NT2/D1 (cell line): ENCODE data around the gene EPHA7.

Source experiments
- DNase-seq: peaks from one replicate; pipeline ENCODE4 v3.0.0-alpha.2; 2011; ENCODE audit warnings: low read depth, low spot score
- H3K27me3 ChIP-seq: 2 replicates; pipeline ENCODE4 v1.6.0; 2011; ENCODE audit warnings: mild to moderate bottlenecking; ENCODE audit not compliant: insufficient read length, insufficient read depth
- H3K36me3 ChIP-seq: 2 replicates; pipeline ENCODE4 v1.6.1; 2011; ENCODE audit warnings: mild to moderate bottlenecking, low read length, mixed read lengths; ENCODE audit not compliant: insufficient read depth, insufficient read length
- H3K4me1 ChIP-seq: 2 replicates; pipeline ENCODE4 v1.5.1; 2011; ENCODE audit not compliant: insufficient read depth, insufficient read length
- H3K4me3 ChIP-seq: 2 replicates; pipeline ENCODE4 v1.5.1; 2011; ENCODE audit warnings: low read depth; ENCODE audit not compliant: insufficient read length
- H3K9ac ChIP-seq: 2 replicates; pipeline ENCODE4 v1.6.0; 2011; ENCODE audit warnings: low read depth; ENCODE audit not compliant: insufficient read length
- H3K9me3 ChIP-seq: 2 replicates; pipeline ENCODE4 v1.5.1; 2011; ENCODE audit warnings: mild to moderate bottlenecking, low read length; ENCODE audit not compliant: insufficient read depth
- SUZ12 ChIP-seq: IDR thresholded peaks from 2 replicates; pipeline ENCODE4 v1.6.1; 2011; ENCODE audit not compliant: insufficient read length, insufficient read depth; ENCODE audit errors: extremely low read depth
- YY1 ChIP-seq: IDR thresholded peaks from 2 replicates; pipeline ENCODE4 v1.6.1; 2011; ENCODE audit not compliant: insufficient read length, insufficient read depth
- ZNF274 ChIP-seq: IDR thresholded peaks from 2 replicates; pipeline ENCODE4 v1.6.1; 2011; ENCODE audit warnings: mild to moderate bottlenecking, low read depth, low read length

EPHA7 gene

DNA sequence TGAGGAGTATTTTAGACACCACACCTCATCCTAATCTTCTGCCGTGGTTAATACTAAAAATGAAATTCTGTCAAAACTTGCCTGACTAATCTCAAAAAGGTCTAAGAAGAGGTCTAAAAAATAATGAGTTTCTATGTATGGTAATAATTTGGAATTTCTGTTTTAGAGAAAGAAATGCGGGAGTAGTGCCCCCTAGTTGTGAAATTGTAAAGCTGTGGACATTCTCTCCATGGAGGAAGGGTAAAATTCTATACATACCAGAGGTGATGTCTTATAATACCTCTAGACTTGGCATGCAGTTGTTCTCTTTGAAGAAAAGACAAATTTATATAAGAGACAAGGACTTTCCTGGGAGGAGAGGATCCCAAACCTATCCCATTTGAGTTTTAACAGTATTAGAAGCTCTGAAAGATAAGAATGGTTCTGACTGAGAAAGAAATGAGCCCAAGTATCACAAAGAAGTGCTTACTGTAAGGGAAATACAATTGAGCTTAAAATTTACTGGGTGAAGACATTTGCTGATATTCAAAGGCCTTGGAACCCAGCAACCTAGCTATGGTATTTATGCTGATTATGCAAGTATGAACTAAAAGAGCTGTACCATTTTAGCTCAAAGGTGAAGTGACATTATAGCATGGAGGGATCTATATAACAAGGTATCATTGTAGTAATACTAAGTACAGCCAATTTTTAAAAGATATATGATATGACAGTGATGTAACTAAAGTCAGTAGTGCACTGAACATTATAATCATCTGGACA is 5.1 kb upstream of the EPHA7 start:
- TF ChIP-seq ZNF274 (no peak), SUZ12 (no peak), YY1 (no peak)
- Histone ChIP-seq H3K27me3 (peaks cover 13% of the 10 kb centered on the region), H3K36me3 (no peaks in the 10 kb centered on the region), H3K9me3 (no peaks in the 10 kb centered on the region), H3K4me1 (no peaks in the 10 kb centered on the region), H3K9ac (no peak overlapping the region), H3K4me3 (no peak overlapping the region)
- no peak for DNase-seq

DNA sequence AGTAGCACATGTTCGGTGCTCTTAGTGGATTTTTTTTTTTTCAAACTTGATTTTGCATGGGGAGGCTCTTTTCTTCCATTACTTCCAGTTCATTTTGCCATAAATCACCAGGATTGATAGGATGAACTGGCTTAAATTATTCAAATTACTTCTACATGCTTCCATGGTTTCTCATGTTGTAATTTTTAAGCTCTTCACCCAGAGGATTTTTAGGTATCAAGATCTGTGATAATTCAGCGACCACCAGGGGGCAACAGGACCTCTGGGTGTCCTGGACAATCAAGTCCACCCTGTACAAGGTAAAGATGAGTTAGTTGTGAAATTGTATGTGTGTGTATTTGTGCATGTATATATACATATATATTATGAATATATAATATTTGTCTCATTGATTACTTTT is 4.2 kb upstream of the EPHA7 start:
- DNase-seq: no peak
- no peaks in the 10 kb centered on the region for H3K9me3 ChIP-seq
- H3K36me3 ChIP-seq: no peaks in the 10 kb centered on the region
- H3K4me3 ChIP-seq: no peak overlapping the region
- no peaks in the 10 kb centered on the region for H3K4me1 ChIP-seq
- H3K9ac ChIP-seq: no peak overlapping the region
- H3K27me3 ChIP-seq: peaks cover 13% of the 10 kb centered on the region
- TF ChIP-seq SUZ12 (no peak), YY1 (no peak), ZNF274 (no peak)

DNA sequence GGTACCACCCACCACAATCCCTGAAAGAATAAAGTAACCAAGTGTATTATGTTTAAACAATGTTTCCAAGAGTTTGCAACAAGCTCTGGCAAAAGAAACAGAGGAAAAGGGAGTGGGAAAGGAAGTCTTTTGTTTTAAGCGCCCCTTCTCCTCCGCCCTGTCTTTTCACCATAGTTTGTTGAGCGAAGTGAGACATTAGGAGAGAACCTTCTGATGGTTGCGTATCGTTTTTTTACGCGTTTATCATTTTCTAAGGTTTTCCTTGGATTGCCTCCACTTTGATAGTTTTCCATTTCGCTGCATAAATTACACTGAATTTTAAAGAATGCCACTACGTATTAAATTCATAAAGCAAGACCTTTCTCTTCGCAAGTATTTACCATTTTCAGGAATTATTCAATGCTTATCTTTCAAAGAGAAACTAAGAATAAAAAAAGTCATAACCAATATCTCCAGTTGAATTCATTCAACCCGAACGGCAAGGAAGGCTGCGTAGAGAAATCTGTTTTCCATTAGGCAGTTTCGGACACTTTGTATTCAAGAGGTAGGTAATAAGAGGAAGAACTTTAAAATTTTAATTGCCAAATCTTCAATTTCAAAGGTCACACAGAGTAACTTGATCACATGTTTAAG is 920 bp upstream of the EPHA7 start:
- peaks cover 42% of the 10 kb centered on the region for H3K27me3 ChIP-seq
- TF ChIP-seq YY1: no peak
- no peak for TF ChIP-seq ZNF274
- no peak for TF ChIP-seq SUZ12
- no peaks in the 10 kb centered on the region for H3K36me3 ChIP-seq
- no peak overlapping the region for H3K9ac ChIP-seq
- H3K9me3 ChIP-seq: no peaks in the 10 kb centered on the region
- no peaks in the 10 kb centered on the region for H3K4me1 ChIP-seq
- H3K4me3 ChIP-seq: peak overlapping the region; percentile 47
- no peak for DNase-seq

DNA sequence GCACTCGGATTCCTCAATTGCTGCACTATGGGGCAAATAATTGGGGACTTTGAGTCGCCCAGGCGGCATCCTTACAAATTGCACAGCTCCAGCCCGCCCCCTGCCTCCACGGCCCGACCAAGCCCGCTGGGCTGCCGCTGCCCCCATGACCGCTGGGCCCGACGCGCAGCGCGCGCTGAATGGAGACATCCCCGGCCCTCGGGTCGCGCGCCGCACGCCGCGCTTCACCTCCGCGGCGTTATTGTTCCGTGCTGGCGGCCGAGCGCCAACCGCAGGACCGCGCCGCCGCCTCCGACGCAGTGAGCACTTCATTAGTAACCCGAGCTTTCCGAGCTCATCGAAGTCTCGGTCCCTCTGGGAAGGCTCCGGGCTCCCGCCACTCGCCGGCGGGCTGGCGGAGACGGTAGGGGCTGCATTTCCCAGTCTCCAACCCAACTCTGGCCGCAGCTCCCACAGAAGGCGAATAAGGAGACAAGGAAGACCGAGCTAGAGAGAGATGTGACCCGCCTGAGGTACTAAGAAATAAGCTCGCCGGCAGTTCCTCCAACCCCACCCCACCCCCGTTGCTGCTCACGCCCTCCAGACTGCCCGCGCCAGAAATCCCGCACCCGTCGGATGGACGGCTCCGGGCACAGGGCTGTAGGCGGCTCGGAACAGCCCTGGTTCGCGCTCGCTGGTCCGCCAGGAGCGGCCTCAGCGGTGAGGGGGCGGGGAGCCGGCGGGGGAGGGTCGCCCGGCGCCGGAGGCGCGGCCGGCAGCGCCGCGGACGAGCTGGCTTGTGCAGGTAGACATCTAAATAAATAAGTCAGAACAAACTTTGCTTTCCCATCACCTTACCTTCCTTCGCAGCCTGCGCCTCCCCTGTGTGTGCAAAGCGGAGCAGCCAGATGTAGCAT is 703 bp downstream of the EPHA7 start:
- DNase-seq: no peak
- H3K9me3 ChIP-seq: no peaks in the 10 kb centered on the region
- peaks cover 48% of the 10 kb centered on the region for H3K27me3 ChIP-seq
- H3K4me1 ChIP-seq: no peaks in the 10 kb centered on the region
- no peaks in the 10 kb centered on the region for H3K36me3 ChIP-seq
- peak overlapping the region; percentile 67 for H3K4me3 ChIP-seq
- H3K9ac ChIP-seq: peak overlapping the region; percentile 70
- TF ChIP-seq SUZ12: peak; percentile 3
- TF ChIP-seq YY1: no peak

DNA sequence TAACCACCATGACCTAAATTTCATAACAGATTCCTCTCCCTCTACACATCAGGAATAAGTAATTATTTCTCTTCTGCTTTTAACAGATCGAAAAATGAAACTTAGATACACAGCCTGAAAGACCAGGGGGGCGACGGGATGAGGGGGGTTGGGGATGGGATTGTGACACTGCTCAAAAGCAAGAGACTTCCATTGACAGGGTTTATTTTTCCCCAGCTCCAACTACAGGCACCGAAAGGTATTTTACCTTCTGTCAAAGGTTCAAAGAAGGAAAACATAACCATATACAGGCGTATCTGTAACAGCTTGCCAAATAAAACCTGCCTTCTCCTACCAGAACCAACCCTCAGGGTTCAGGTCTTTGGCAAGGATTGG is 1.3 kb downstream of the EPHA7 start:
- Histone ChIP-seq H3K4me1 (no peaks in the 10 kb centered on the region), H3K9me3 (no peaks in the 10 kb centered on the region), H3K36me3 (no peaks in the 10 kb centered on the region), H3K27me3 (peaks cover 48% of the 10 kb centered on the region), H3K4me3 (peak overlapping the region; percentile 67), H3K9ac (peak overlapping the region; percentile 70)
- TF ChIP-seq ZNF274: no peak
- TF ChIP-seq SUZ12: peak; percentile 4
- TF ChIP-seq YY1: no peak
- DNase-seq: no peak

DNA sequence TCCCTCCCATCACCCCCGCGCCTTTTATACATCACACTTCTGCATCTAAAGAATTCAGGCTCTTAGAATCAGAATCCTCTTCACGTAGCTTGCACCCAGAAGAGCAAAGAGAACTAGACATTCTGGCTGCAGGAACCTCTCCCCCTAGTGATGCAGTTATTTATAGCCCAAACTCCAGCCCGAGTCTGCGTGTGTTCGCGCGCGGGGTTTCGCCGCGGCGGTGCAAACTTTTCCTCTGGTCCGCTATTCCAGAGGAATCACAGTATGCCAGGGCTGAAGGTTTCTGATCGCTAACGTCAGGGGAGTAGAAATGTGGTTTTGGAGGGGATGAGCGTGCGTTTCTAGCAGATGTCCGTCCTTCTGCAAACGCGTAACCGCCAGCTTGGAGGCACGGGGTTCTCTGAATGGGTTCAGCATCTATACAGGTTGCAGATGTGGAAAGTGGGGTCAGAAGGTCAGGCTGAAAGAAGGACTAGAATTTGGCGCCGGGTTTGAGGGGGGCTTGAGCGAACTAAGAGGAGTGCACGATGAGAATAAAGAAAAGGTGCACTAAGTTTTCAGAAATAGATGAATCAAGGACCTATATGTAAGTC is 1.8 kb downstream of the EPHA7 start:
- peak overlapping the region; percentile 10 for H3K9ac ChIP-seq
- no peaks in the 10 kb centered on the region for H3K9me3 ChIP-seq
- H3K4me3 ChIP-seq: peak overlapping the region; percentile 43
- TF ChIP-seq YY1 (no peak), ZNF274 (no peak), SUZ12 (peak; percentile 4)
- no peak for DNase-seq
- no peaks in the 10 kb centered on the region for H3K36me3 ChIP-seq
- H3K27me3 ChIP-seq: peaks cover 48% of the 10 kb centered on the region
- no peaks in the 10 kb centered on the region for H3K4me1 ChIP-seq

DNA sequence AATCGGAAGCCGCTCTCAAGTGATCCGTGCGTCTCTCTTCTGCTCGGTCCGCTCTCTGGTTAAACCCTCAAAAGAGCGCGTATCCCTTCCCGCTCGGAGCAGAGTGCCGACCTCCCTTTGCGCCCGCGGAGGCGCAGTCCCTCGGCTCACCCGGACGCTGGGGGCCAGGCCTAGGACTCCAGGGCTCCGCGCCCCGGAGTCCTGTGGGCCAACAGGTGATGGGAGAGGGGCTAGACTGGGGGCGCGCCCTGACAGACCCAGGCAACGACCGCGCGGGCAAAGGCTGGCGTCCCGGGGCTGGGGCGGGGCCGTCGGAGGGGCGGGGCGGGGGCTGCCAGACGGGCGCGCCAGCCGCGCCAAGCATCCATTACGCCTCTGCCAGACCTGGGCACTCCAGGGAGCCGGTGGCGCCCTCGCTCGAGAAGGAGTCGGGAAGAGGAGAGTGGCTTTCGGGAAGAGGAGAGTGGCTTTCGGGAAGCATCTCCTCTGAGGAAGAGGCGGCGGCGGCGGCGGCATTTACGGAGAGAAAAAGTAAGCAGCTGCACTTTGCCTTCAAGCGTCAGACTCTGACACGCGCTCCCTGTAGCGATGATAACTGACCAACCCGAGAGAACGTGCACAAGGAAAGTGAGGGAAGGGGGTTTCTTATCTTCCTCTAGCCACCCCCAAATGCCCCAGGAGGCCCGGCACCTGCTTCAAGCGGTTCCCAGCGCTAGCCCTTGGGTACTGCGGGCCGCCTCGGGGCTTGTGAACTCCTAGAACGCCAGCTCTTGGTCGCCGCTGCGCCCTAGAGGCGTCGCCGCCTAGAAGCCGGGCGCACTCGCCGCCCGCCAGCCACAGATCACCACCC is 2.6 kb downstream of the EPHA7 start:
- TF ChIP-seq ZNF274 (no peak), SUZ12 (no peak), YY1 (no peak)
- Histone ChIP-seq H3K4me1 (no peaks in the 10 kb centered on the region), H3K36me3 (no peaks in the 10 kb centered on the region), H3K4me3 (peak overlapping the region; percentile 43), H3K9ac (peak overlapping the region; percentile 32), H3K9me3 (no peaks in the 10 kb centered on the region), H3K27me3 (peaks cover 48% of the 10 kb centered on the region)
- no peak for DNase-seq
